ENCODE data around the gene PLK1.
"Not testable (repeated sequence)": the region's sequence is repeated elsewhere in the genome, so short reads cannot be mapped to it uniquely, and the experiment has no call there.

The PLK1 gene

GRCh38 chr16:23712976-23713375 is 34.3 kb downstream of the PLK1 start, which contains the start of gene ERN2:
ERN2 (minus strand) TSS chr16:23713222; CDS start chr16:23713187, 35 bp downstream.
- FAIRE-seq = no peak

GRCh38 chr16:23716484-23716883 is 37.8 kb downstream of the PLK1 start:
- FAIRE-seq = no peak

GRCh38 chr16:23722613-23723240 is 44.0 kb downstream of the PLK1 start:
- FAIRE-seq = not testable (repeated sequence)

- no peak for FAIRE-seq
Observed at GRCh38 chr16:23724096-23724784, 45.6 kb downstream of the PLK1 start.

GRCh38 chr16:23724785-23725131 is 46.1 kb downstream of the PLK1 start:
- FAIRE-seq = no peak

- FAIRE-seq = no peak
Observed at GRCh38 chr16:23726710-23727109, 48.0 kb downstream of the PLK1 start.

- FAIRE-seq = no peak
Observed at GRCh38 chr16:23728112-23728477, 49.4 kb downstream of the PLK1 start.

- no peak for FAIRE-seq
Observed at GRCh38 chr16:23729503-23730424, 51.1 kb downstream of the PLK1 start.

GRCh38 chr16:23734176-23734893 is 55.6 kb downstream of the PLK1 start:
- FAIRE-seq = no peak

GRCh38 chr16:23737423-23738028 is 58.8 kb downstream of the PLK1 start:
- not testable (repeated sequence) for FAIRE-seq

GRCh38 chr16:23739516-23739915 is 60.8 kb downstream of the PLK1 start:
- no peak for FAIRE-seq

All from G401.6 (cell line).